Tibial artery (tissue), 4 donors: ENCODE results near the gene UBR1.
A peak's percentile ranks its signal among the peaks of the same experiment; 100 is the strongest.
"Not testable (repeated sequence)": the region's sequence is repeated elsewhere in the genome, so short reads cannot be mapped to it uniquely, and the experiment has no call there.

Experiments used
- DNase-seq, 2 donors: peaks; one replicate each; pipeline ENCODE4 v3.0.0-alpha.2; 2019
- H3K27ac ChIP-seq, 2 donors: fragments of 200-600 bp; sonication (generic) in 1 of 2; 1 replicate in 1 of 2; 2 replicates in 1 of 2; pipeline ENCODE4 v1.5.1; 2018 to 2019; ENCODE audit warnings: mild to moderate bottlenecking in 1 of 2
- H3K27me3 ChIP-seq, 2 donors: fragments of 200-600 bp; sonication (generic) in 1 of 2; one replicate each; pipeline versions ENCODE4 v1.5.1 to v1.6.0; 2016 to 2019
- H3K36me3 ChIP-seq, 3 donors: fragments of 200-600 bp; sonication (generic) in 2 of 3; one replicate each; pipeline ENCODE4 v1.5.1; 2016 to 2019; ENCODE audit warnings: mild to moderate bottlenecking in 2 of 3
- H3K4me1 ChIP-seq, 4 donors: fragments of 200-600 bp; sonication (generic) in 2 of 4; 1 replicate in 3 of 4; 2 replicates in 1 of 4; pipeline ENCODE4 v1.5.1; 2016 to 2019
- H3K4me3 ChIP-seq, 2 donors: fragments of 200-600 bp; sonication (generic) in 1 of 2; 1 replicate in 1 of 2; 2 replicates in 1 of 2; pipeline ENCODE4 v1.5.1; 2018 to 2019; ENCODE audit warnings: mild to moderate bottlenecking in 2 of 2
- H3K9me3 ChIP-seq, 3 donors: fragments of 200-600 bp; sonication (generic) in 1 of 3; one replicate each; pipeline ENCODE4 v1.5.1; 2016 to 2019
- intact Hi-C: fragments of 100-400 bp; cut with DNase I; formaldehyde crosslinking; loops from one replicate; pipeline ENCODE4 v1.15.0; 2023; ENCODE audit warnings: low total_unique reads
- TF ChIP-seq, protein P1 (sequence below), 2 experiments: fragments of 200-600 bp in 1 of 2; fragments of 450-650 bp in 1 of 2; IDR thresholded peaks; one replicate each; pipeline ENCODE4 v1.5.1; 2017 to 2019; ENCODE audit warnings: antibody characterized with exemption in 2 of 2, mild to moderate bottlenecking in 1 of 2, moderate library complexity in 1 of 2

UBR1 gene

DNA sequence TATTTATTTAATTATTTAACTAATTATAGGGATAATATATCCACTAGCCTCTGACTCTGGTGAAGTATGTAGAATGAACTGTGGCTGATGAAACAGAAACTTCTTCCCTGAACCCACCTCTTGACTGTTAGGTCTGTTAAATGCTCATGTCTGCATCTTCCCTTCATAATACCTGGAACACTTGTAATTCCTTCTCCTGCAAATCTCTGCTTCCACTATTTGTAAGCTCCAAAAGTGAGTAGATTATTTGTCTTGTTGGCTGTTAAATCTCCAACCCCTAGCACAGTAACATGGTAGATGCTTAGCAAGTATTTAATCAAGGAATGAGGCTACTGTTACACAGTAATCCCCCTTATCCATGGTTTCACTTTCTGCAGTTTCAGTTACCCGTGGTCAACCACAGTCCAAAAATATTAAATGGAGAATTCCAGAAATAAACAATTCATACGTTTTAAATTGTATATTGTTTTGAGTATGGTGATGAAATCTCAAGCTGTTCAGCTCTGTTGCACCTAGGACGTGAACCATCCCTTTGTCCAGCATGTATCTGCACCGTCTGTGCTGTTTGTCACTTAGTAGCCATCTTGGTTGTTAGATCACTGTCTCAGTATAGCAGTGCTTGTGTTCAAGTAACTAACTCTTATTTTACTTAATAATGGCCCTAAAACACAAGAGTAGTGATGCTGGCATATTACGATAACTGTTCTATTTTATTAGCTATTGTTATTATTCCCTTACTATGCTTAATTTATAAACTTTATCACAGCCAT is 190.9 kb downstream of the UBR1 start:
- H3K9me3 ChIP-seq, result no peaks in the 10 kb centered on the region
- TF ChIP-seq, protein P1, sequence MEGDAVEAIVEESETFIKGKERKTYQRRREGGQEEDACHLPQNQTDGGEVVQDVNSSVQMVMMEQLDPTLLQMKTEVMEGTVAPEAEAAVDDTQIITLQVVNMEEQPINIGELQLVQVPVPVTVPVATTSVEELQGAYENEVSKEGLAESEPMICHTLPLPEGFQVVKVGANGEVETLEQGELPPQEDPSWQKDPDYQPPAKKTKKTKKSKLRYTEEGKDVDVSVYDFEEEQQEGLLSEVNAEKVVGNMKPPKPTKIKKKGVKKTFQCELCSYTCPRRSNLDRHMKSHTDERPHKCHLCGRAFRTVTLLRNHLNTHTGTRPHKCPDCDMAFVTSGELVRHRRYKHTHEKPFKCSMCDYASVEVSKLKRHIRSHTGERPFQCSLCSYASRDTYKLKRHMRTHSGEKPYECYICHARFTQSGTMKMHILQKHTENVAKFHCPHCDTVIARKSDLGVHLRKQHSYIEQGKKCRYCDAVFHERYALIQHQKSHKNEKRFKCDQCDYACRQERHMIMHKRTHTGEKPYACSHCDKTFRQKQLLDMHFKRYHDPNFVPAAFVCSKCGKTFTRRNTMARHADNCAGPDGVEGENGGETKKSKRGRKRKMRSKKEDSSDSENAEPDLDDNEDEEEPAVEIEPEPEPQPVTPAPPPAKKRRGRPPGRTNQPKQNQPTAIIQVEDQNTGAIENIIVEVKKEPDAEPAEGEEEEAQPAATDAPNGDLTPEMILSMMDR (IDR thresholded peaks at IDR 0.05), result no peak
- no peak overlapping the region for H3K4me3 ChIP-seq
- H3K36me3 ChIP-seq, result no peaks in the 10 kb centered on the region
- DNase-seq, result no peak
- no peak overlapping the region for H3K27ac ChIP-seq
- H3K4me1 ChIP-seq, result peaks cover 0 to 20% (median 2%) of the 10 kb centered on the region in 4 donors
- intact Hi-C loops, result no loop called here
- H3K27me3 ChIP-seq, result no peaks in the 10 kb centered on the region

DNA sequence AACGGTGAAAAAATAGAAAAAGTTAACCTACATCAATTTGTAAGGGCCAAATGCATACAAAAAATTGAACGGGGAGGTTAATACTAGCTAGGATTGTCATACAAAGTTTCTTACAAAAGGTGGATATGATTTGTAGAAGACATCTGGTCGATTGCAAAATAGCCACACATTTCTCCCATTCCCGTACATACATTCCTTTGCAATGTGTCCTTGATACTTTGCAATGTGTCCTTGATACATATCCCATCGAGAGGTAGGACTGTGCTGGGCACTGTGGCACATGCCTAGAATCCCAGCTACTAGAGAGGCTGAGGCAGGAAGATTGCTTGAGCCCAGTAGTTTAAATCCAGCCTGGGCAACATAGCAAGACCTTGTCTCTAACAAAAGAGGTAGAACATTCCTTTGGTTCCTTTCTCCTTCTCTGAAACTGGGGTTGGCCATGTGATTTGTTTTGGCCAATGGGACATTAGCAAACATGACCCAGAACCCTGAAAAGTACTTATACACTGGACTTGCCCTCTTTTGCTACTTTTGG is 194.7 kb downstream of the UBR1 start:
- no peak overlapping the region for H3K27ac ChIP-seq
- H3K4me3 ChIP-seq, result no peak overlapping the region
- TF ChIP-seq, protein P1 (IDR thresholded peaks at IDR 0.05), result no peak
- intact Hi-C loops, result no loop called here
- H3K9me3 ChIP-seq, result no peaks in the 10 kb centered on the region
- H3K27me3 ChIP-seq, result no peaks in the 10 kb centered on the region
- no peaks in the 10 kb centered on the region for H3K36me3 ChIP-seq
- no peak for DNase-seq
- H3K4me1 ChIP-seq, result no peaks in the 10 kb centered on the region

GRCh38 chr15:42908538-42908937 is 197.3 kb downstream of the UBR1 start:
- intact Hi-C loops, result no loop called here
- Histone ChIP-seq H3K27me3 (no peaks in the 10 kb centered on the region), H3K9me3 (no peaks in the 10 kb centered on the region), H3K36me3 (no peaks in the 10 kb centered on the region), H3K4me3 (no peak overlapping the region), H3K4me1 (peaks cover 0 to 6% (median 2%) of the 10 kb centered on the region in 4 donors), H3K27ac (no peak overlapping the region)
- TF ChIP-seq, protein P1 (IDR thresholded peaks at IDR 0.05), result no peak
- no peak for DNase-seq

GRCh38 chr15:42903388-42904324 is 202.2 kb downstream of the UBR1 start:
- DNase-seq, result no peak
- H3K4me1 ChIP-seq, result peaks cover 0 to 20% (median 9%) of the 10 kb centered on the region in 4 donors
- no peaks in the 10 kb centered on the region for H3K9me3 ChIP-seq
- no peaks in the 10 kb centered on the region for H3K27me3 ChIP-seq
- H3K27ac ChIP-seq, result peak overlapping the region in 1 of 2 donors; percentile 38
- no peak overlapping the region for H3K4me3 ChIP-seq
- TF ChIP-seq, protein P1 (IDR thresholded peaks at IDR 0.05), result no peak
- H3K36me3 ChIP-seq, result no peaks in the 10 kb centered on the region
- intact Hi-C loops, result no loop called here

GRCh38 chr15:42893911-42894310 is 211.9 kb downstream of the UBR1 start:
- H3K4me3 ChIP-seq, intact Hi-C loops, H3K27me3 ChIP-seq, H3K9me3 ChIP-seq, H3K36me3 ChIP-seq, DNase-seq, H3K27ac ChIP-seq: not testable (repeated sequence)
- H3K4me1 ChIP-seq, result peaks cover 0 to 28% (median 8%) of the 10 kb centered on the region in 4 donors
